Right lobe of liver (tissue), 4 donors: Measurements from ENCODE around the gene TRIP10.

Source experiments
- CTCF ChIP-seq, 4 donors: fragments of 200-600 bp in 3 of 4; fragments of 450-650 bp in 1 of 4; IDR thresholded peaks; one replicate each; pipeline versions ENCODE4 v1.5.1 to v1.8.0; 2016 to 2022; ENCODE audit warnings: antibody characterized with exemption in 4 of 4, mild to moderate bottlenecking in 2 of 4
- POLR2A ChIP-seq: fragments of 450-650 bp; IDR thresholded peaks from one replicate; pipeline ENCODE4 v1.6.1; 2017; ENCODE audit warnings: antibody characterized with exemption, mild to moderate bottlenecking
- donor health status: DM: no; HTN: no; CAD: no.
- donor health status: DM: no; HTN: no; CAD: no.
- donor health status: DM: no; HTN: yes; CAD: no.

DNA sequence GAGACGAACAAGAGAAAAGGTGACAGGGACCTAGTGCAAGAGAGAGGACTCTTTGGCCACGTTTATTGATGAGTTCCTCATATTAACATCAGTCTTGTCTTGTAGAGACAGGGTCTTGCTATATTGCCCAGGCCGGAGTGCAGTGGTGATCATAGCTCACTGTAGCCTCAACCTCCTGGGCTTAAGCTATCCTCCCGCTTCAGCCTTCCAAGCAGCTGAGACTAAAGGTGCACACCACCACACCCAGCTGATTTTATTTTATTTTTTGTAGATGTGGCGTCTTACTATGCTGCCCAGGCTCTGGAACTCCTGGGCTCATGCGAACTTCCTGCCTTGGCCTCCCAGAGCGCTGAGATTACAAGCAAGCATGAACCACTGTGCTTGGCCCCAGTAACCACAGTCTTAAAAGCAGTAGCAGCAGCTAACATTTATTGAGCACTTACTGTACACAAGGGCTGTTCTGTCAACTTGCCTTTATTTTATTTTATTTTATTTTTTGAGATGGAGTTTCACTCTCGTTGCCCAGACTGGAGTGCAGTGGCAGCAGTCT lies 28.8 kb downstream of the TRIP10 start:
- TF ChIP-seq CTCF (IDR thresholded peaks at IDR 0.05): no peak
- no peak for TF ChIP-seq POLR2A
